ENCODE data around the gene CR1L. TPM values are rescaled to one million over a fixed set of nuclear protein-coding genes. Genes with fewer than 3 reads are reported as not detected.

The CR1L gene
- total and polyA plus RNA-seq, 9 of the 15 experiments (the other 6 are each of a cell fraction or from before 2014, with no cell fraction given) = 10.1 to 74.8 (median 34.3) TPM

DNA sequence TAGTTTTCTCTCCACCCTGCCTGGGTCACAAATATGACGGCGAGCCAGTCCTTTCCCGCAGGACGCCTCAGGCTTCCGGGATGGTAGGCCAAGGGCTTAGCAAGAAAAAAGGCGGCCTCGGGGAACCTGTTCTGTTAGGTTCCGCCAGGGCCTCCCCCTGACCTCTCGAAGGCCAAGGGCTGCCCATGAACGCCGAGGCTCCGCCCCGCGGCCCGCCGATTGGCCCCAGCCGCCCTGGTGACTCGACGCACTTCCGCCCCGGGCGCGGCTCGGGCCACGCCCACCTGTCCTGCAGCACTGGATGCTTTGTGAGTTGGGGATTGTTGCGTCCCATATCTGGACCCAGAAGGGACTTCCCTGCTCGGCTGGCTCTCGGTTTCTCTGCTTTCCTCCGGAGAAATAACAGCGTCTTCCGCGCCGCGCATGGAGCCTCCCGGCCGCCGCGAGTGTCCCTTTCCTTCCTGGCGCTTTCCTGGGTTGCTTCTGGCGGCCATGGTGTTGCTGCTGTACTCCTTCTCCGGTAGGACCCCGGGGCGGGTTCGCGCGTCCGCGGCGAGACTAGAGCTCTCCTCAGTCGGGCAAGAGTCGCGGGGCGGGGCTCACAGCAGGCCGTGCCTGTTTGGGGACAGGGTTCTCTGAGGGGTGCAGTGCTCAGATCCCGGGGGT is 107.0 kb downstream of the CR1L start, which contains the start of gene CD46 (continued):
- TF ChIP-seq, protein P1, sequence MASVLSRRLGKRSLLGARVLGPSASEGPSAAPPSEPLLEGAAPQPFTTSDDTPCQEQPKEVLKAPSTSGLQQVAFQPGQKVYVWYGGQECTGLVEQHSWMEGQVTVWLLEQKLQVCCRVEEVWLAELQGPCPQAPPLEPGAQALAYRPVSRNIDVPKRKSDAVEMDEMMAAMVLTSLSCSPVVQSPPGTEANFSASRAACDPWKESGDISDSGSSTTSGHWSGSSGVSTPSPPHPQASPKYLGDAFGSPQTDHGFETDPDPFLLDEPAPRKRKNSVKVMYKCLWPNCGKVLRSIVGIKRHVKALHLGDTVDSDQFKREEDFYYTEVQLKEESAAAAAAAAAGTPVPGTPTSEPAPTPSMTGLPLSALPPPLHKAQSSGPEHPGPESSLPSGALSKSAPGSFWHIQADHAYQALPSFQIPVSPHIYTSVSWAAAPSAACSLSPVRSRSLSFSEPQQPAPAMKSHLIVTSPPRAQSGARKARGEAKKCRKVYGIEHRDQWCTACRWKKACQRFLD (CRISPR knock-in tag; IDR thresholded peaks at IDR 0.05) = peak; percentile 27; the same call in 1 of the 2 replicates
- TF ChIP-seq POLR2A (conservative IDR thresholded peaks at IDR 0.05) (peak; percentile 96), PHB (CRISPR knock-in tag; IDR thresholded peaks at IDR 0.05) (no peak), HNRNPLL (IDR thresholded peaks at IDR 0.05; ENCODE audit: low read depth, low read length, poor library complexity, severe bottlenecking) (peak; percentile 39), GATAD2B (IDR thresholded peaks at IDR 0.05; ENCODE audit: borderline replicate concordance) (no peak), ZNF384 (IDR thresholded peaks at IDR 0.05; ENCODE audit: low read depth, low read length) (no peak), MAFK (IDR thresholded peaks at IDR 0.05; ENCODE audit: low read length) (peak; percentile 18; the same call in 1 of the 2 replicates), PTBP1 (IDR thresholded peaks at IDR 0.05; ENCODE audit: low read depth, low read length) (no peak), POU5F1 (IDR thresholded peaks at IDR 0.05; ENCODE audit: borderline replicate concordance, low read depth, low read length, partially characterized antibody) (peak; percentile 11), LCOR (CRISPR knock-in tag; IDR thresholded peaks at IDR 0.05) (peak; percentile 95), ZNF311 (CRISPR knock-in tag; IDR thresholded peaks at IDR 0.05) (no peak), ZNF165 (CRISPR knock-in tag; IDR thresholded peaks at IDR 0.05; ENCODE audit: borderline replicate concordance) (no peak), JUND (IDR thresholded peaks at IDR 0.05; ENCODE audit: borderline replicate concordance, low read depth, low read length) (peak; percentile 52; the same call in 1 of the 2 replicates), JUND (tag; IDR thresholded peaks at IDR 0.05; ENCODE audit: borderline replicate concordance, low read depth, low read length) (no peak; the same call in 2 of the 3 replicates), NBN (IDR thresholded peaks at IDR 0.05; ENCODE audit: low read depth) (peak; percentile 52; the same call in 1 of the 2 replicates)
- TF ChIP-seq, protein P2, sequence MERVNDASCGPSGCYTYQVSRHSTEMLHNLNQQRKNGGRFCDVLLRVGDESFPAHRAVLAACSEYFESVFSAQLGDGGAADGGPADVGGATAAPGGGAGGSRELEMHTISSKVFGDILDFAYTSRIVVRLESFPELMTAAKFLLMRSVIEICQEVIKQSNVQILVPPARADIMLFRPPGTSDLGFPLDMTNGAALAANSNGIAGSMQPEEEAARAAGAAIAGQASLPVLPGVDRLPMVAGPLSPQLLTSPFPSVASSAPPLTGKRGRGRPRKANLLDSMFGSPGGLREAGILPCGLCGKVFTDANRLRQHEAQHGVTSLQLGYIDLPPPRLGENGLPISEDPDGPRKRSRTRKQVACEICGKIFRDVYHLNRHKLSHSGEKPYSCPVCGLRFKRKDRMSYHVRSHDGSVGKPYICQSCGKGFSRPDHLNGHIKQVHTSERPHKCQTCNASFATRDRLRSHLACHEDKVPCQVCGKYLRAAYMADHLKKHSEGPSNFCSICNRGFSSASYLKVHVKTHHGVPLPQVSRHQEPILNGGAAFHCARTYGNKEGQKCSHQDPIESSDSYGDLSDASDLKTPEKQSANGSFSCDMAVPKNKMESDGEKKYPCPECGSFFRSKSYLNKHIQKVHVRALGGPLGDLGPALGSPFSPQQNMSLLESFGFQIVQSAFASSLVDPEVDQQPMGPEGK (CRISPR knock-in tag; IDR thresholded peaks at IDR 0.05; ENCODE audit: borderline replicate concordance) = no peak
- TF ChIP-seq, protein P3, sequence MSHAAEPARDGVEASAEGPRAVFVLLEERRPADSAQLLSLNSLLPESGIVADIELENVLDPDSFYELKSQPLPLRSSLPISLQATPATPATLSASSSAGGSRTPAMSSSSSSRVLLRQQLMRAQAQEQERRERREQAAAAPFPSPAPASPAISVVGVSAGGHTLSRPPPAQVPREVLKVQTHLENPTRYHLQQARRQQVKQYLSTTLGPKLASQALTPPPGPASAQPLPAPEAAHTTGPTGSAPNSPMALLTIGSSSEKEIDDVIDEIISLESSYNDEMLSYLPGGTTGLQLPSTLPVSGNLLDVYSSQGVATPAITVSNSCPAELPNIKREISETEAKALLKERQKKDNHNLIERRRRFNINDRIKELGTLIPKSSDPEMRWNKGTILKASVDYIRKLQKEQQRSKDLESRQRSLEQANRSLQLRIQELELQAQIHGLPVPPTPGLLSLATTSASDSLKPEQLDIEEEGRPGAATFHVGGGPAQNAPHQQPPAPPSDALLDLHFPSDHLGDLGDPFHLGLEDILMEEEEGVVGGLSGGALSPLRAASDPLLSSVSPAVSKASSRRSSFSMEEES (CRISPR knock-in tag; IDR thresholded peaks at IDR 0.05) = no peak
- TF ChIP-seq, protein P4, sequence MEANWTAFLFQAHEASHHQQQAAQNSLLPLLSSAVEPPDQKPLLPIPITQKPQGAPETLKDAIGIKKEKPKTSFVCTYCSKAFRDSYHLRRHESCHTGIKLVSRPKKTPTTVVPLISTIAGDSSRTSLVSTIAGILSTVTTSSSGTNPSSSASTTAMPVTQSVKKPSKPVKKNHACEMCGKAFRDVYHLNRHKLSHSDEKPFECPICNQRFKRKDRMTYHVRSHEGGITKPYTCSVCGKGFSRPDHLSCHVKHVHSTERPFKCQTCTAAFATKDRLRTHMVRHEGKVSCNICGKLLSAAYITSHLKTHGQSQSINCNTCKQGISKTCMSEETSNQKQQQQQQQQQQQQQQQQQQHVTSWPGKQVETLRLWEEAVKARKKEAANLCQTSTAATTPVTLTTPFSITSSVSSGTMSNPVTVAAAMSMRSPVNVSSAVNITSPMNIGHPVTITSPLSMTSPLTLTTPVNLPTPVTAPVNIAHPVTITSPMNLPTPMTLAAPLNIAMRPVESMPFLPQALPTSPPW (CRISPR knock-in tag; IDR thresholded peaks at IDR 0.05) = no peak; the same call in 1 of the 2 replicates

Data from K562 (cell line).